GM12878 (cell line): ENCODE measurements around the gene TEKT3. TPM values are rescaled to one million over a fixed set of nuclear protein-coding genes. Genes with fewer than 3 reads are reported as not detected.

ENCODE experiments used
- IRF4 ChIP-seq: IDR thresholded peaks from 2 replicates; pipeline ENCODE4 v1.6.1; 2011; ENCODE audit warnings: low read depth, low read length
- NRF1 ChIP-seq: conservative IDR thresholded peaks from 2 replicates; pipeline ENCODE4 v1.6.1; 2011; ENCODE audit warnings: mild to moderate bottlenecking, low read depth, low read length, improper control_type of control experiment
- polyA plus RNA-seq, 11 experiments: library from polyadenylated mRNA; depleted of rRNA in 4 of 11; unstranded in 6 of 11; stranded (reverse) in 5 of 11; fragments of >200 nt; fragmentation: Nextera tagmentation in 4 of 11; fragmentation: Illumina TruSeq in 1 of 11; extraction: Ambion mirVana in 4 of 11; extraction: Trizol in 1 of 11; gene quantifications; 1 replicate in 1 of 11; 2 replicates in 10 of 11; pipeline versions ENCODE4 v1.2.1 to v1.2.3, GENCODE V29; 2011 to 2016; ENCODE audit warnings: inconsistent platforms in 2 of 11, missing spikeins in 2 of 11, low read depth in 1 of 11
- total RNA-seq, 4 experiments: library from RNA; depleted of rRNA in 3 of 4; stranded (reverse); fragments of >200 nt in 3 of 4; fragmentation: Illumina TruSeq in 1 of 4; extraction: Trizol in 1 of 4; gene quantifications; 2 replicates each; pipeline versions ENCODE4 v1.2.1 to v1.2.3, GENCODE V29; 2013 to 2021
- TF ChIP-seq, protein P1 (sequence below): IDR thresholded peaks from 2 replicates; pipeline ENCODE4 v1.6.1; 2011; ENCODE audit warnings: low read depth, low read length, improper control_type of control experiment, borderline replicate concordance
- TF ChIP-seq, protein P2 (sequence below): fragments of 450-650 bp; IDR thresholded peaks from 2 replicates; pipeline ENCODE4 v1.6.1; 2017; ENCODE audit warnings: mild to moderate bottlenecking, moderate library complexity

TEKT3 gene
- total and polyA plus RNA-seq, 10 of the 15 experiments (the other 5 are each of a cell fraction or from before 2014, with no cell fraction given): 0.15 TPM; not detected in 9

DNA sequence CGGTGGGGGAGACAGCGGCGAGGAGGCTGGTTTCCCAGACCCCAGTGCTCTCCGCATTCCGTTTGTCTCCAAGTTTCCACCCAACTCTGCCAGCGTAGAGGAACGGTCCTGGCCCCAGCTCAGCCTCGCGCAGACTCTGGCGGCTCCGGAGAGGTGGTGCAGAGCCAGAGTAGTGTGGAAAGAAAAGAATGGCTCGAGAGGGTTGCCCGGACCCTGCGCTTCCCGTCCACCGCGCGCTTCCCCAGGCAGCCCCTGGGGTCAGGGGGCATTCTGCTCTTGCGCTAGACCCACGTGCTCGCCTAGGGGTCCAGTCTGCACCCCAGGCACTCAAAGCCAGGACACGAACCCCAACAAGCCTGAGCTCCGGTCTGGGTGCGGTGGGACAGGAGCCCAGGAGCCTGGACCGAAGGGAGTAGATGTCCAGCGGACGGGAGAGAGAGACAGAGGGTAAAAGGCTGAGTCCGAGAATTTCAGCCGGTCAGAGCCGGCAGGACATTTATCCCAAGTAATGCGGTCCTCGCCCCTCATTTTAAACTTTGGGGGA, 80.1 kb downstream of the TEKT3 start (continued):
- TF ChIP-seq, protein P1, sequence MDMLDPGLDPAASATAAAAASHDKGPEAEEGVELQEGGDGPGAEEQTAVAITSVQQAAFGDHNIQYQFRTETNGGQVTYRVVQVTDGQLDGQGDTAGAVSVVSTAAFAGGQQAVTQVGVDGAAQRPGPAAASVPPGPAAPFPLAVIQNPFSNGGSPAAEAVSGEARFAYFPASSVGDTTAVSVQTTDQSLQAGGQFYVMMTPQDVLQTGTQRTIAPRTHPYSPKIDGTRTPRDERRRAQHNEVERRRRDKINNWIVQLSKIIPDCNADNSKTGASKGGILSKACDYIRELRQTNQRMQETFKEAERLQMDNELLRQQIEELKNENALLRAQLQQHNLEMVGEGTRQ: no peak
- TF ChIP-seq, protein P2, sequence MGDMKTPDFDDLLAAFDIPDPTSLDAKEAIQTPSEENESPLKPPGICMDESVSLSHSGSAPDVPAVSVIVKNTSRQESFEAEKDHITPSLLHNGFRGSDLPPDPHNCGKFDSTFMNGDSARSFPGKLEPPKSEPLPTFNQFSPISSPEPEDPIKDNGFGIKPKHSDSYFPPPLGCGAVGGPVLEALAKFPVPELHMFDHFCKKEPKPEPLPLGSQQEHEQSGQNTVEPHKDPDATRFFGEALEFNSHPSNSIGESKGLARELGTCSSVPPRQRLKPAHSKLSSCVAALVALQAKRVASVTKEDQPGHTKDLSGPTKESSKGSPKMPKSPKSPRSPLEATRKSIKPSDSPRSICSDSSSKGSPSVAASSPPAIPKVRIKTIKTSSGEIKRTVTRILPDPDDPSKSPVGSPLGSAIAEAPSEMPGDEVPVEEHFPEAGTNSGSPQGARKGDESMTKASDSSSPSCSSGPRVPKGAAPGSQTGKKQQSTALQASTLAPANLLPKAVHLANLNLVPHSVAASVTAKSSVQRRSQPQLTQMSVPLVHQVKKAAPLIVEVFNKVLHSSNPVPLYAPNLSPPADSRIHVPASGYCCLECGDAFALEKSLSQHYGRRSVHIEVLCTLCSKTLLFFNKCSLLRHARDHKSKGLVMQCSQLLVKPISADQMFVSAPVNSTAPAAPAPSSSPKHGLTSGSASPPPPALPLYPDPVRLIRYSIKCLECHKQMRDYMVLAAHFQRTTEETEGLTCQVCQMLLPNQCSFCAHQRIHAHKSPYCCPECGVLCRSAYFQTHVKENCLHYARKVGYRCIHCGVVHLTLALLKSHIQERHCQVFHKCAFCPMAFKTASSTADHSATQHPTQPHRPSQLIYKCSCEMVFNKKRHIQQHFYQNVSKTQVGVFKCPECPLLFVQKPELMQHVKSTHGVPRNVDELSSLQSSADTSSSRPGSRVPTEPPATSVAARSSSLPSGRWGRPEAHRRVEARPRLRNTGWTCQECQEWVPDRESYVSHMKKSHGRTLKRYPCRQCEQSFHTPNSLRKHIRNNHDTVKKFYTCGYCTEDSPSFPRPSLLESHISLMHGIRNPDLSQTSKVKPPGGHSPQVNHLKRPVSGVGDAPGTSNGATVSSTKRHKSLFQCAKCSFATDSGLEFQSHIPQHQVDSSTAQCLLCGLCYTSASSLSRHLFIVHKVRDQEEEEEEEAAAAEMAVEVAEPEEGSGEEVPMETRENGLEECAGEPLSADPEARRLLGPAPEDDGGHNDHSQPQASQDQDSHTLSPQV: no peak
- TF ChIP-seq NRF1 (no peak), IRF4 (no peak)
- TF ChIP-seq, all 136 proteins: peak for 0
